Natural killer cell treated with Interleukin-12 subunit alpha and Interleukin-12 subunit beta and Interleukin-15 and Interleukin-18, amount 100 ng/mL, for 72 hours (primary cell): ENCODE data around the gene DNAH14. TPM values are rescaled to one million over a fixed set of nuclear protein-coding genes. Genes with fewer than 3 reads are reported as not detected.

Experiments
- ATAC-seq, 2 donors: fragments of 150-1000 bp; cut with Tn5 transposase in 1 of 2; sonication (Bioruptor Pico), chemical (Tn5 transposase) in 1 of 2; 2 replicates each; pipeline ENCODE4 v1.10.0; 2021
- DNase-seq: peaks from one replicate; pipeline ENCODE4 v3.0.0; 2022; ENCODE audit warnings: low spot score
- H3K27ac Mint-ChIP-seq, 2 donors: 1 replicate in 1 of 2; 2 replicates in 1 of 2; pipeline ENCODE4 v1.8.0; 2022; ENCODE audit warnings: mixed read lengths in 2 of 2, mild to moderate bottlenecking in 1 of 2, moderate library complexity in 1 of 2
- H3K27me3 Mint-ChIP-seq, 2 donors: 1 replicate in 1 of 2; 2 replicates in 1 of 2; pipeline ENCODE4 v1.8.0; 2022; ENCODE audit warnings: mixed read lengths in 2 of 2
- H3K36me3 Mint-ChIP-seq: one replicate; pipeline ENCODE4 v1.8.0; 2022; ENCODE audit warnings: mixed read lengths
- H3K4me1 Mint-ChIP-seq, 2 donors: 1 replicate in 1 of 2; 2 replicates in 1 of 2; pipeline ENCODE4 v1.8.0; 2022; ENCODE audit warnings: low read depth in 2 of 2, mixed read lengths in 2 of 2, mild to moderate bottlenecking in 1 of 2
- H3K4me3 Mint-ChIP-seq: one replicate; pipeline ENCODE4 v1.8.0; 2022; ENCODE audit warnings: mixed read lengths
- H3K9me3 Mint-ChIP-seq: 2 replicates; pipeline ENCODE4 v1.8.0; 2022; ENCODE audit warnings: mixed read lengths
- total RNA-seq, 2 donors: library from RNA; stranded (reverse); gene quantifications; one replicate each; pipeline ENCODE4 v1.2.3, GENCODE V29; 2022

Gene DNAH14
- total RNA-seq, 2 donors from 2014 or later, result 1.4 to 1.7 TPM

- H3K9me3 Mint-ChIP-seq, result no peaks in the 10 kb centered on the region
- DNase-seq (no peak), ATAC-seq (no peak)
- H3K4me1 Mint-ChIP-seq, result peaks cover 42 to 49% of the 10 kb centered on the region in 2 donors
- H3K27me3 Mint-ChIP-seq, result no peaks in the 10 kb centered on the region
- peak overlapping the region; percentile 9 for H3K4me3 Mint-ChIP-seq
- H3K36me3 Mint-ChIP-seq, result no peaks in the 10 kb centered on the region
- peak overlapping the region in 1 of 2 donors; percentile 23 for H3K27ac Mint-ChIP-seq
Observed at GRCh38 chr1:225441314-225442122, 512.0 kb downstream of the DNAH14 start.

DNA sequence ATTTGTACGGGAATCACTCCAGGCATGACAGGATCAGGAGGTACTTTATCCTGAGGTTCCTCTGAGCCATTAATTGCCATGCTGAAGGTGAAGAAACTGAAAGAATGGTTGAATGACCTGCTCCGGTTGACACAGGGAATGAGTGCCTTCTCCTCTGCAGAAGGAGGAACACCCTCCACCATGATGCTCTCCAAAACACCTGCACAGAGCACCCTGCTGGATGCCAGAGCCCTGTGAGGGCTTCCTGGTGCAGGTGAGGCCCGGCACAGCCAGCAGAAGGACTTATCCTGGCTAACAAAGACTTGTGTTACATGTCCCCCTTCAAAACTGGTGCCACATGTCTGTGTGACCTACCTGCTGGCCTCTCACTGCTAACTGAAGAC, 512.6 kb downstream of the DNAH14 start:
- no peak for ATAC-seq
- peaks cover 42 to 49% of the 10 kb centered on the region in 2 donors for H3K4me1 Mint-ChIP-seq
- peak overlapping the region in 1 of 2 donors; percentile 72 for H3K27ac Mint-ChIP-seq
- no peaks in the 10 kb centered on the region for H3K27me3 Mint-ChIP-seq
- H3K4me3 Mint-ChIP-seq, result peak overlapping the region; percentile 9
- H3K9me3 Mint-ChIP-seq, result no peaks in the 10 kb centered on the region
- H3K36me3 Mint-ChIP-seq, result no peaks in the 10 kb centered on the region
- DNase-seq, result no peak

DNA sequence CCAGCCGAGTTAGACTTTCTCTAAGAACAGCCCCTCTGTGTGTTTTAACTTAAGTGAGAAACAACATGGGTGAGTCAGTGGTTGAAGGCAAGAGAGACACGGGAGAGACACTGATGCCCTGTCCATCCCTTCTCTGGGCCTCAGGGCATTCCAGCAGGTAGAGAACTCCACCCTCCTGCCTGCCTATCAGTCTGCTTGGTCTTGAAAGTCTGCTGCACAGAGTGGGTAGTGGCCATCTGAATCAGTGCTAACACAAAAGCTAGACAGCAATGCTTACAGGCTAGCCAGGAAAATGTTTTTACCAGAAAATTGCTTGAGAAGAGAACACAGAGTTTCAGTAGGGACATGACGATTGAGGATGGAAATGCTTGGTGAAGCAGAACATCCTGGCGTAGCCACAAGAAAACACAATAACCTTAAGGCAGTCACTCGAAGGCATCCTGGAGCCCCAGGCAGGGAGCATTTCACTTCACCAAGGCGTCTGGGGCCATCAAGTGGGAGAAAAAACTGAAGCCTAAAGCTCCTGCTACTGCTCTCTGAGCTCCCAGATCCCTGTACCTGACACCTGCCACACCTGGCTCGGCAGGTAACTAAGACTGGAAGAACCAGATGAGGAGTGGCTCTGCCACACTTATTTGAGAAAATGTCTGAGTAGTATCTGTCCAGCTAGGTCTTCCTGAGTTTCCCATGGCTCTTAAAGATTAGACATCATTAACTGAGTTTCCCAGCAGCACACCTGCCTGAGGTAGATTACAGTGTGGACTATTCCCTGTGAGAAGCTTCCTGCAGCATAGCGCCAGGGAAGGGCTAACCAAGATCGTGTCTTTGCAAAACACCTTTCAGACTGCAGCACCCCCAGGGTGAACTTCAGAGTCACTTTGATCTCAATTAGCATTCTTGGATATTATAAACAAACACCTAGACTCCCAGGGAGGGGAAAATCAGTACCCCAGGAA, 516.4 kb downstream of the DNAH14 start:
- H3K4me1 Mint-ChIP-seq, result peaks cover 62 to 66% of the 10 kb centered on the region in 2 donors

DNA sequence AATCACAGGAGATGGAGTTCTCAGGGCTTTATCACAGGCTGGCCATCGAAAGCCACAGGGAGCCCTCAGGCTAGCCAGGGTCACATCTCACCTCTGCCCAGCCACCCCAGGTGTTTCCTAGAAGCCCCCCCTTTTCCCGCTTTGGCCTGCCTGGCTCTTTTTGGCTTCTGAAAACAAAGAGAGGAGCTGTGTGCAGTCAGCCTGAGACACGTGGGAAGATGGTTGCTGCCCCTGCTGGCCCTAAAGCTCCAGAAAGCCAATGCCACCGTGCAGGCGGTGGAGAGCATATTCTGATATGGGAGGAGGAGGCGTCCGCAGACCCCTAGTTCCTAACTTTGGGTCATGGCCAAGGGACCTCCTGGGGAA, 517.1 kb downstream of the DNAH14 start:
- Mint-ChIP-seq H3K27ac (peak overlapping the region; percentile 77 to 92), H3K4me3 (no peak overlapping the region), H3K36me3 (no peaks in the 10 kb centered on the region), H3K9me3 (no peaks in the 10 kb centered on the region), H3K27me3 (no peaks in the 10 kb centered on the region), H3K4me1 (peaks cover 64 to 68% of the 10 kb centered on the region in 2 donors)
- ATAC-seq (no peak), DNase-seq (no peak)

More for the DNA sequence above, 516.4 kb downstream of the DNAH14 start:
- H3K36me3 Mint-ChIP-seq, result no peaks in the 10 kb centered on the region
- DNase-seq, result no peak
- no peak for ATAC-seq
- no peaks in the 10 kb centered on the region for H3K27me3 Mint-ChIP-seq
- peak overlapping the region; percentile 86 for H3K4me3 Mint-ChIP-seq
- no peaks in the 10 kb centered on the region for H3K9me3 Mint-ChIP-seq
- H3K27ac Mint-ChIP-seq, result peak overlapping the region; percentile 77 to 92

DNA sequence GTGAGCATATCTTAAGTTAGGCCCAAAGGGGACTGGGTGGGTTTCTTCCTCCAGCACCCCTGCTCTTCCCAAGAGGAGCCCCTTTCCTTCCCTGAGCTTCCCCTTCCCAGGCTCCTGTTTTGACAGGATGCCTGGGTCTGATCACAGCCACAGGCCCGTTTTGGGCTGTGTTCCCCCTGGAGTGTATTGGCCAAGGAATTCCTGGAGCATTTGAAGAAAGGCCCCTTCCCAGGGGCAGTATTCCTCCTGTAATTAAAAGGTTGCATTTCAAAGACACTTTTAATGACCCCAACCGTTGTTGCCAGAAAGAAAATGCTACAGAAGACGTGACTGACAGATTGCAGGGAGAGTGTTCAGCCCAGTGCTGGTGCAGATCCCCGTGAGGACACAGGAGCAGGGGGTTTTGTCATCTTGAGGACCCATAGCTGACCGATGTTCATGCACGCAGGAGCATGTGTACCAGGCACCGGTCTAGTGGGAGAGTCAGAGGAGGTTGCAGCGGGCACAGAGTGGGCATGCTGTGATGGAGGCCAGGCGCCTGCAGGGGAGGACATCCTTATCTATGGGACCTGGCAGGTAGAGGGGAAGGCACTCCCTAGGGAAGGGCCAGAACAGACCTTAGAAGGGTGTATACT, 517.6 kb downstream of the DNAH14 start:
- H3K9me3 Mint-ChIP-seq, result no peaks in the 10 kb centered on the region
- H3K4me1 Mint-ChIP-seq, result peaks cover 63 to 64% of the 10 kb centered on the region in 2 donors
- ATAC-seq, result no peak

GRCh38 chr1:225447650-225448089, 518.2 kb downstream of the DNAH14 start:
- DNase-seq, result no peak
- Mint-ChIP-seq H3K27ac (peak overlapping the region in 1 of 2 donors; percentile 92), H3K36me3 (no peaks in the 10 kb centered on the region), H3K9me3 (no peaks in the 10 kb centered on the region), H3K4me3 (no peak overlapping the region), H3K4me1 (peaks cover 62% of the 10 kb centered on the region in 2 donors), H3K27me3 (no peaks in the 10 kb centered on the region)
- no peak for ATAC-seq

More for the DNA sequence above, 517.6 kb downstream of the DNAH14 start:
- Mint-ChIP-seq H3K4me3 (no peak overlapping the region), H3K27me3 (no peaks in the 10 kb centered on the region), H3K36me3 (no peaks in the 10 kb centered on the region), H3K27ac (peak overlapping the region in 1 of 2 donors; percentile 92)
- no peak for DNase-seq

DNA sequence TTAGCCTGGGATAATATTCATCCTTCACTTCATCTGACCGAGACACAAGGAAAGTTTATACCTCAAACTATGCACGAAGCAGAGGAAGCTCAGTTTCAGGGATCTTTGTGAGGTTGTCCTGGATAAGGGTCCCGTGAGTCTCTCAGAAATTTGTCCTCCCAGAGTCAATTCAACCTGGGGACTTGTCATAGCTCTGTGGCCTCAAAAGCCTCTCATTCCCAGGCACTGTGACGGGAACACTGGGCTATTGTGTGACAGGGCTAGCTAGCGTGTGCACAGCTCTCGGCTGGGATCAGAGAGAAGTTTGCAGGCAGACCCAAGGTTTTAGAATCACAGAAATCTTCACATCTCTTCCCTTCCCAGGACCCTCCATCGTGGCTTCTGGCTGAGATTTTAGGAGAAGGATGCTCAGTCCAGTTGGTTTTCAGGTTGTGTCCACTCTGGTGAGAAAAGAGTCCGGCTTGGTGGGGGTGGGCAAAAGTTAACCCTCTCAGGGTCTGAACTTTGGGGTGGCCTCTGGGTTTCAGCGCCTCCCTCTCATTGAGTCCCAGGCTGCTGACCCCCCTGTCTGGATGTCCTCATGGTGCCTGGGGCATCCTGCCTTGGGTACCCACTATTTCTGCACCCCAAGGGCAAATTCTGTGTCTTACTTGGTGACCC, 518.8 kb downstream of the DNAH14 start:
- Mint-ChIP-seq H3K27me3 (no peaks in the 10 kb centered on the region), H3K36me3 (no peaks in the 10 kb centered on the region), H3K27ac (peak overlapping the region in 1 of 2 donors; percentile 92), H3K4me3 (no peak overlapping the region), H3K4me1 (peaks cover 59 to 62% of the 10 kb centered on the region in 2 donors), H3K9me3 (no peaks in the 10 kb centered on the region)
- ATAC-seq, result no peak
- DNase-seq, result peak; percentile 32
